T47D (cell line): ENCODE results near the gene RBM12.
A peak's percentile ranks its signal among the peaks of the same experiment; 100 is the strongest.
"Not testable (repeated sequence)": the region's sequence is repeated elsewhere in the genome, so short reads cannot be mapped to it uniquely, and the experiment has no call there.

ENCODE experiments used
- DNase-seq, 2 experiments: peaks; one replicate each; pipeline versions ENCODE4 v3.0.0 to v3.0.0-alpha.2; 2011 to 2012; ENCODE audit warnings: low read depth in 1 of 2, low spot score in 1 of 2
- JUND ChIP-seq: IDR thresholded peaks from 2 replicates; pipeline ENCODE4 v1.6.1; 2012; ENCODE audit warnings: low read depth
- in situ Hi-C: cut with HindIII; loops from 2 replicates; pipeline ENCODE4 v1.10.0; 2016; ENCODE audit warnings: low sequenced_read_pairs, low pct_unique_long_range_greater_than_20kb

RBM12 gene

DNA sequence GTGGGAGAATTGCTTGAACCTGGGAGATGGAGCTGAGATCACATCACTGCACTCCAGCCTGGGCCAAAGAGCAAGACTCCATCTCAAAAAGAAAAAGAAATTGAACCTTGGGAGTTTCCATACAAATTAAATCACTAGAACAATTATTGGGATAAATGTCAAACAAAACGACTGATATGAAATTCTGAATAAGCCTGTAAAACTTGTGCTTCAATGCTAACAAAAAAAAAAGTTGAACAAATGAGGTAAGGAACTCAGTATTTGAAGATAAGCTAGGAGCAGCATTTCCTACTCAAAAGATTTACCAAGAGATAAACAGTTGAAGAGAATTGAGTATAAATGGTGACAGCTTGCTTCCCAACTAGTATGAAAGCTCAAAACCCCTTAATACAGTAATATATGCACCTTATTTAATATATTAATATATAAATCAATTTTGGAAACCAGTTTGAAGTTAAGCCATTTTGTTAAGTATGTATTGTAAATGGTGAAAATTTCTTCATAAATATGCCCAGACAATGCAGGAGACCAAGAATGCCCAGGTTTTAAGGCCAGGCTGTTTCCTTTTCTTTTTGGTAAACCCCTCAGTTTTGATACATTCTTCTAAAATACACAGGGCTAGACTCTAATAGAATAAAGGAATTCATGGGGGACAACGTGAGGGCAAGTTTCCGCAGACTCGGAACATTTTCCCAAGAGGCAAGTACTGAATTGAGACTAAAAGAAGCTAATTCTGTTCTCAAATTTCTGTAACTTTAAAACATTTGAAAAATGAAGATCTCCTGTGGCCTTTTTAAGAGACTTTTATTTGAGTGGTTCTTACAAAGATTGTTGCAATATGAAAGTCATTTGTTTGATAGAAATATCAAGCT is 38.4 kb upstream of the RBM12 start:
- in situ Hi-C loops: no loop called here
- no peak for TF ChIP-seq JUND
- DNase-seq: no peak

- no peak for DNase-seq
- TF ChIP-seq JUND: no peak; the same call in 1 of the 2 replicates
- in situ Hi-C loops: no loop called here
Observed at GRCh38 chr20:35702051-35702823, 37.5 kb upstream of the RBM12 start.

DNA sequence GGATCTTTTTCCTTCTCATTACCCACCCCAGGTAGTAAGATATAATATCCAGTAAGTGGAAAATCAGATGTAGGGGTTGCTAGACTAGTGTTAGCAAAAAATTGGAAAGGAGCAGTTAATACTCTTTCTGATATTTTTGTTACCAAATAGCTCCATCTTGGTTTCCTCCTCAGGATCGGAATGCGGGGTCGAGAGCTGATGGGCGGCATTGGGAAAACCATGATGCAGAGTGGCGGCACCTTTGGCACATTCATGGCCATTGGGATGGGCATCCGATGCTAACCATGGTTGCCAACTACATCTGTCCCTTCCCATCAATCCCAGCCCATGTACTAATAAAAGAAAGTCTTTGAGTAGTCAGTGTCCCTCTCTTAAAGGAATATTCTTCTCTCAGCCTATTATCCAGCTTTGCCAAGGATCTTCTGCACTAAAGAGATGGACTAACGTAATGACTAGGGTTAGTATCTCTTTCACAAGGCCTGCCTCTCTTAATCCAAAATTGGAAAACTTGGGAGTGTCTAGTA is 36.0 kb upstream of the RBM12 start:
- peak; percentile 31; the same call in 1 of the 2 replicates for TF ChIP-seq JUND
- no peak for DNase-seq
- in situ Hi-C loops: no loop called here

DNA sequence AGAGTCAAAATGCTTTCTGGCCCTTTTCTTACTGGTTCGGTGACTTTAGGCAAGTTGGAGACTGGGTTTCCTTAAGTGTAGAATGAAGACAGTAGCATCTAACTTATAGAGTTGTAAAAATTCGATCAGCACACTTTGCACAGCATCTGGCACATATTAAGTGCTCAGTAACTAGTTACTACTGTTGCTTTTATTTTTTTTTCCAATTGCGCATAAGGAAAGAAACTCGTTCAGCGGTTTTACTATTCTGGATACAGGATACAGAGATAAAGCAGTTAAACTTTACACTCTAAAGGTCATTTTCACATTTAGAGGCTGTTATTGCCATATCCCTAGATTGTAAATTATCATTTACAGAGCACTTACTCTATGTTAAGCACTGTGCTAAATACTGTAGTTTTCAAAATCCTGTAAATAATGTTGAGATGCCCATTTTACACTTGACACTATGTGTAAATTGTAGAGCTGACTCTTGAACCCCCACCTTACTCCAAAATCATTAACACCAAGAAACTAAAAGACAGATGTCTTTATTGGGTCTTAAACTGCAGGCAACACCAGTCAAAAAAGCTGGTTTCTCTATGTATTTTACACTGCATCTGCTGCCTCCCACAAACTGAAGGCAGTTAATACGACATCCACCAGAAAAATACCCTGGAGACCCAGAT is 35.4 kb upstream of the RBM12 start:
- TF ChIP-seq JUND: 0 out of 2 replicates have a peak, but pooled peaks have one; percentile 11
- in situ Hi-C loops: no loop called here
- no peak for DNase-seq

DNA sequence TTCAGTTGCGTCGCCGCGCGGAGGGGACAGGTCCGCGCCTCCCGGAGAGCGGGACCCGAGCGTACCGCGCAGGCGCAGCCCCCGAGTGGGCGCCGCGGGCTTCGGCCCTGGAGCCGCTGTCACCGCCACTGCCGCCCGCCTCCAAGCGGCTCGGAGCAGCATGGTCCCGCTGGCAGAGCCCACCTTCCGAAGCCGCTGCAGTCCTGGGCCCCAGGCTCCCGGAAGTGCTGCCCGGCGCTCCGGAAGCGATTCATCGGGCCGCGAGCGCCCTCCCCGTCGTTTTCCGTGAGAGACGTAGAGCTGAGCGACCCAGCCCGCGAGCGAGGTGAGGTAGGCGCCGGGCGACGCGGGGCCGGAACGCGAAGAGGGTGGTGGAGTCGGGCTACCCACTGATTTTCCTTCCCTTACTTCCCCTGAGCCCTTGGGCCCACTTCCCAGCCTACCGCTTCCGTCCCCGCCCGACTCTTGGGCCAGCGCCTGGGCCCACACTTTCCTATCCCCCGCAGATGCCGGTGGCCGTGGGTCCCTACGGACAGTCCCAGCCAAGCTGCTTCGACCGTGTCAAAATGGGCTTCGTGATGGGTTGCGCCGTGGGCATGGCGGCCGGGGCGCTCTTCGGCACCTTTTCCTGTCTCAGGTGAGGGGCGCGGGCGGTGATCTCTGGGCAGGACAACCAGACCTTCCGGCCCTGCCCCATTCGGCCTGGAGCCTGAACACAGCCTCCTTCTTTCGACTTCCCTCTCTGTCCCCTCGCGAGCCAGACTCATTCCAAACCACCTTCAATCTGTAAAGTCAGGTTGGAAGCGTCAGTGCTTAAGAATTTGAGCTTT is 34.6 kb upstream of the RBM12 start, which contains the start of the genes NFS1 and ROMO1:
Gene NFS1, minus strand, starts transcription at position 226 of the 830 bp plus-strand sequence. Its CDS starts 64 bp downstream, at position 162.
Gene ROMO1, plus strand, starts transcription at position 279 of the 830 bp plus-strand sequence. Its CDS starts 228 bp downstream, at position 507.
- TF ChIP-seq JUND: no peak
- in situ Hi-C loops: no loop called here
- DNase-seq: peak; percentile 91 to 96

DNA sequence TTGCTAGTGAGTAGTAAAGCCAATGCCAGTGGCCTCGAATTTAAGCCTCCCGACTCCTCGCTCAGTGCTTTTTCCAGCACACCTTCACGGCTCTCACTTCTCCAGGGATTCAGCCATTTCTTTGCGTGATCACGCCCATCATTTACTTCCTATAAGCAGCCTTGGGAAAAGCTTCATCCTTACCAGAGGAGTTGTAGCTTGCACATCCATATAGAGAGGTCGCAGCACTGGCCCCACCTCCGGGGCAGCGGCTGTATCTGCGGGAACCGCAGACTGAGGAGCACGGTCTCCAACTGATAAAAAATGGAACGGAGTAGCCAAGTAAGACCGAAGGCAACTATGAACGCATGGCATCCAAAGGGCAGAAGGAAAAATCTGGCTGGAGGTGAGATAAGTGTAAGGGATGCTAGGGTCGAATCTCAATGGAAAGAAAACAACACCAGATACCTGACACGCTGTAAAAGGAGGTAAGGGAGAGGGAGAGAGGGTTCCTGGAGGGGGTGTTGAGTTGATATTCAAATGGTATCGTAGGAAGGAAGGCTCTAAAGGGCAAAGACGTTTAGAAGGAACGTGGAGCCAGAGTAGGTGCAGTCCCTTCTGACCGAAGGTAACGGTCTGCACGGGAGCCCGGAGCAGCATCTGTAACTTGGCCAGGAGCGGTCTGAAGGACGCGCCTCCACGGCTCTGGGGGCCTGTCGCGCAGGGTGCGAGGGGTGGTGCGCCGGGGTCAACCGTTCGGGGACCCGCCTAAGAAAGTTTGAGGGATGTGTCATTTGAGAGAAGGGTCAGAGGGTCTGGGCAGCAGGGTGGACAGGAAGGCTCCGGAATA is 33.8 kb upstream of the RBM12 start:
- in situ Hi-C loops: no loop called here
- no peak for DNase-seq
- TF ChIP-seq JUND: no peak

GRCh38 chr20:35697696-35698297 is 33.1 kb upstream of the RBM12 start:
- no peak for DNase-seq
- no peak for TF ChIP-seq JUND
- in situ Hi-C loops: no loop called here

DNA sequence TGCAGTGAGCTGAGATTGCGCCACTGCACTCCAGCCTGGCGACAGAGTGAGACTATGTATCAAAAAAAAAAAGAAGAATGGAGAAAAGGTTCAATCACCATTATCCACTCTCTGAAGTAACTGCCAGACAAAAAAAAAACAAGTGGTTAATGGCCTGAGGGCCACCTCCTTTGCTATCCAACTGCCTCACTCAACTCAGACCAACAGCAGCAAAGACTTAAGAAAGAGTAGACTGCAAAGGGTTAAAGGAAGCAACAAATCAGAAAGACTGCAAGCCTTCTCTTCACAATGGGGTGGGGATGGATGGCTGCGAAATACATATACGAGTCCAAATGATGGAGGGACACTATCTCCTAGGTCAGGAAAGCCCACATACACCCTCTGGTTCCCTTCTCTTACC is 31.3 kb upstream of the RBM12 start:
- no peak for TF ChIP-seq JUND
- in situ Hi-C loops: no loop called here
- no peak for DNase-seq

- no peak for TF ChIP-seq JUND
- in situ Hi-C loops: no loop called here
- DNase-seq: no peak
Observed at GRCh38 chr20:35695245-35695749, 30.6 kb upstream of the RBM12 start.

DNA sequence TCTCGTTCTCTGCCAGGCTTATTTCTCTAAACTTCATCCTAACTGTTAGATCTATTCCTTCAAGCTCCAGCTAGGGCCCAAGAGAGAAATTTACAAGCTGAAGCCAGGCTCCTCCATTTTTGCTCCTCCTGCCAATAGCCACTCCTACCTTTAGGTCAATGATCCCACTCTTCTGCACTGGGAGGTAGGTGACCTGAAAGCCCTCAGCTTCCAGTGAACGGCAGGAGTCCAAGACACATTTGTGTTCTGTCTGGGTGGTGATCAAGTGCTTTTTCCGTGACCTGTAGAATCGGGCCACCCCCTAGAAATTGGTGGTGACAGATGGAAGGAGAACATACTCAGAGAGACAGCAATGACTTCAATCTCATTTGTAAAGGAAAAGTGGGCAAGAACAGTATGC is 25.6 kb upstream of the RBM12 start:
- TF ChIP-seq JUND: no peak
- in situ Hi-C loops: no loop called here
- no peak for DNase-seq

DNA sequence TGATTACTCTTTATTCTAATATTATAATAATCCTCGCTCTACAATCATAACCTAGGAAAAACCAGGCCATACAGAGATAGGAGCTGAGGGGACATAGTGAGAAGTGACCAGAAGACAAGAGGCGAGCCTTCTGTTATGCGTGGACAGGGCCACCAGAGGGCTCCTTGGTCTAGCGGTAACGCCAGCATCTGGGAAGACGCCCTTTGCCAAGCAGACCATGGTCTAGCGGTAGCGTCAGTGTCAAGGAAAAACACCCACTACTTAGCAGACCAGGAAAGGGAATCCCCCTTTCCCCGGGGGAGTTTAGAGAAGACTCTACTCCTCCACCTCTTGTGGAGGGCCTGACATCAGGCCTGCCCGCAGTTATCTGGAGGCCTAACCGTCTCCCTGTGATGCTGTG is 22.2 kb upstream of the RBM12 start:
- in situ Hi-C loops: not testable (repeated sequence)

DNA sequence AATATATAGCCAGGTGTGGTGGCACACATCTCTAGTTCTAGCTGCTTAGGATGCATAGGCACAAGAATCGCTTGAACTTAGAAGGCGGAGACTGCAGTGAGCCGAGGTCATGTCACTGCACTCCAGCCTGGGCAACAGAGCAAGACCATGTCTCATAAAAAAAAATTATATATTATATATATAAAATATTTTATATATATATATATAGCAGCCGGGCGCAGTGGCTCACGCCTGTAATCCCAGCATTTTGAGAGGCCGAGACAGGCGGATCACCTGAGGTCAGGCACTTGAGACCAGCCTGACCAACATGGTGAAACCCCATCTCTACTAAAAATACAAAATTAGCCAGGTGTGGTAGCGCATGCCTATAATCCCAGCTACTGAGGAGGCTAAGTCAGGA is 20.7 kb upstream of the RBM12 start:
- DNase-seq, in situ Hi-C loops: not testable (repeated sequence)

More for the DNA sequence above, 22.2 kb upstream of the RBM12 start:
- DNase-seq: peak in 1 of 2 experiments; percentile 80
